Brain microvascular endothelial cell (primary cell): ENCODE data around the gene CDK2AP2.

Experiments used
- DNase-seq: peaks from one replicate; pipeline ENCODE4 v3.0.0-alpha.2; 2020
- H3K27ac ChIP-seq: fragments of 250-450 bp; sonication (Bioruptor Pico); 2 replicates; pipeline ENCODE4 v1.5.1; 2020; ENCODE audit warnings: mild to moderate bottlenecking, moderate library complexity
- H3K27me3 ChIP-seq: fragments of 250-450 bp; sonication (Bioruptor Pico); replicated peaks from 2 replicates; pipeline ENCODE4 v1.5.1; 2020; ENCODE audit warnings: mild to moderate bottlenecking
- H3K36me3 ChIP-seq: fragments of 250-450 bp; sonication (Bioruptor Pico); replicated peaks from 2 replicates; pipeline ENCODE4 v1.5.1; 2020; ENCODE audit warnings: mild to moderate bottlenecking
- H3K4me3 ChIP-seq: 2 replicates; pipeline ENCODE4 v1.5.1; 2011; ENCODE audit warnings: low read depth, mild to moderate bottlenecking, control low read depth, low read length, moderate library complexity
- in situ Hi-C: cut with HindIII; loops from 2 replicates; pipeline ENCODE4 v1.10.0; 2017; ENCODE audit warnings: low sequenced_read_pairs, low pct_ligation_motif_present
- TF ChIP-seq, protein P1 (sequence below): IDR thresholded peaks from 2 replicates; pipeline ENCODE4 v1.5.1; 2011; ENCODE audit warnings: low read depth, mild to moderate bottlenecking, moderate library complexity, low read length, control low read depth, inconsistent platforms; ENCODE audit errors: missing control alignments

CDK2AP2 gene

DNA sequence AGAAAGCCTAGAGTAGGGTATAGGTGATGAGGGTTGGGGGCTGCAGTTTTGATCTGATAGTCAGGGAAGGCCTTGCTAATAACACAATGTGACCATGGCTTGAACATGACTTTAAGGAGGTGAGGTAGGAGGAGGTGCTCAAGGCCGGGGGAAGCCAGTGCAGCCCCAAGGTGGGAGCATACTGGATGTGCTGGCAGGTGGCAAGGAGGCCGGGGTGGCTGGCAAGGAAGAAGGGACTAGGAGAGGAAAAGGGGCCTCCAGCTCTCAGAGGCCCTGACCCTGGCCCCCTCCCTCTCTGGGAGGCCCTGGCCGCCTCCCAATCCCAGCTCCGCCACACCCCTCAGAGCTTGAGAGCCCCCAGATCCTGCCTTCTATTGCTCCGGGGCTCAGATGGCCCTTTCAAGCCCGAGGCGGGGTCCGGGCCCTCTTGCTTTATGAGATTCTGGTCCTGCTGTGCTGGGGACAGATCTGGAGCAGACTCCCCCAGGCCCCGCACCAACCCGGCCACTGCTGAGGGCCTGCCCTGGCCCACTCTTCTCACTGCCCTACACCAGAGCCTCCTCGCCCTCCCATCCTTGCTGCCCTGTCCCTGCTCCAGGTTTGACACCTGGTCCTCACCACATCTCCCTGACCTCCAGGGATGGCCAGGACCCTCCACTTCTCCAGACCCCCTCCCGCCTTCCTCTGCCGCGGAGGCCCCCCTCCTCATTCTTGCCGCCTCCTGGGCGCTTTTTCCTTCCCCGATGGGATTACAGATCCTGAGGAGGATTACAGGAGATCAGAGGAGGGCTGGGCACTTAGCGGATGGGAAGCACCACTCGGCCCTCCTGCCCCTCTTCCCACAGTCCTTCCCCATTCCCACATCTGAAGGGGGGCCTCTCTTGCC is 4.6 kb downstream of the CDK2AP2 start:
- DNase-seq = no peak
- Histone ChIP-seq H3K4me3 (peak overlapping the region; percentile 80), H3K27ac (no peak overlapping the region), H3K27me3 (no peaks in the 10 kb centered on the region), H3K36me3 (peaks cover 23% of the 10 kb centered on the region)
- in situ Hi-C loops = no loop called here
- TF ChIP-seq, protein P1, sequence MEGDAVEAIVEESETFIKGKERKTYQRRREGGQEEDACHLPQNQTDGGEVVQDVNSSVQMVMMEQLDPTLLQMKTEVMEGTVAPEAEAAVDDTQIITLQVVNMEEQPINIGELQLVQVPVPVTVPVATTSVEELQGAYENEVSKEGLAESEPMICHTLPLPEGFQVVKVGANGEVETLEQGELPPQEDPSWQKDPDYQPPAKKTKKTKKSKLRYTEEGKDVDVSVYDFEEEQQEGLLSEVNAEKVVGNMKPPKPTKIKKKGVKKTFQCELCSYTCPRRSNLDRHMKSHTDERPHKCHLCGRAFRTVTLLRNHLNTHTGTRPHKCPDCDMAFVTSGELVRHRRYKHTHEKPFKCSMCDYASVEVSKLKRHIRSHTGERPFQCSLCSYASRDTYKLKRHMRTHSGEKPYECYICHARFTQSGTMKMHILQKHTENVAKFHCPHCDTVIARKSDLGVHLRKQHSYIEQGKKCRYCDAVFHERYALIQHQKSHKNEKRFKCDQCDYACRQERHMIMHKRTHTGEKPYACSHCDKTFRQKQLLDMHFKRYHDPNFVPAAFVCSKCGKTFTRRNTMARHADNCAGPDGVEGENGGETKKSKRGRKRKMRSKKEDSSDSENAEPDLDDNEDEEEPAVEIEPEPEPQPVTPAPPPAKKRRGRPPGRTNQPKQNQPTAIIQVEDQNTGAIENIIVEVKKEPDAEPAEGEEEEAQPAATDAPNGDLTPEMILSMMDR = no peak

DNA sequence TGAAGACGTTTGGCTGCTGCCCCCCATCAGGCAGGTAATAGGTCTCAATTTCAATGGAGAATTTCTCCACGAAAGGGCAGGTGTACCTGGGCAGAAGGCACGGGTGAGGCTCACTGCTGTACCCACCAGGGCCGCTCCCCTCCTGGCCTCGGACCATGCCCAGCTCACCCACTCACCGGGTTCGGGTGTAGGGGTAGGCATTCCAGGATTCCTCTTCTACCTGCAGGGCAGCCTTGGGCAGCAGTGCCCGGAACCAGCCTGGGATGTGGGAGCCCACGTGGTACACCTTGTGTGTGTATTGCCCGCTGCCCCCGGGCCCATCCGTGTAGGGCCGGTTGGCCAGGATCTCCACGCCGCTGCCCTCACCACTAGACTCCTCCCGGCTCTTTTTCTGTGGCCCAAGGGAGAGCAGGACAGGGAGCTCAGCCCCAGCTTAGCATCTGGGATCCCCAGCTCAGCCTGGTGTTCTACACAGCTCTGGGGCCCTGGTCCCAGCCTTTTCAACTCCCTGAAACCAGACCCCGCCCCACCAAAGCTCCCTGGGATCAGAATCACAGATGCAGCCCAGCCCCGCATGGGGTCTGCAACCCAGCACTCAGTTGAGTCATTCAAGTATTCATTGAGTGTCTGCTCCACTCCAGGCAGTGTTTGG is 5.5 kb downstream of the CDK2AP2 start:
- in situ Hi-C loops = no loop called here
- Histone ChIP-seq H3K27me3 (no peaks in the 10 kb centered on the region), H3K36me3 (peaks cover 30% of the 10 kb centered on the region), H3K4me3 (no peak overlapping the region), H3K27ac (no peak overlapping the region)
- no peak for DNase-seq
- TF ChIP-seq, protein P1 = no peak

DNA sequence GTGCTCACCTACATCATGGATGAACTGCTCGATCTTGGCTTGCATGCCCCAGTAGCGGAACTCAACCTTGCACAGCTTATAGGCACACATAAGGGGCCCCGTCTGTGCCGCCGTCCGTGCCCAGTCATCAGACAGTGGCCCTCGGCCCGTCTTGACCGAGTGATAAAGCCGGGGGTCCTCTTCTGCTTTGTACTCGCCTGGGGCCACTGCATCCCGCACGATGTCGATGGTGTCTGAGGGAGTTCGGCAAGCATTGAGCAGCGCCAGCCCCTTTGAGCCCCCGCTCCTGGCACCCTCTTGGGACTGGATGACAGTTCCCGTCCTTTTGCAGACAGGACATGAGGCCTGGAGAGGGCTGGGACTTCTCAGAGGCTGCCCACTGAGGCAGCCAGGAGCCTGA is 6.1 kb downstream of the CDK2AP2 start:
- in situ Hi-C loops = no loop called here
- DNase-seq = no peak
- H3K27ac ChIP-seq = no peak overlapping the region
- TF ChIP-seq, protein P1 = no peak
- no peak overlapping the region for H3K4me3 ChIP-seq
- no peaks in the 10 kb centered on the region for H3K27me3 ChIP-seq
- H3K36me3 ChIP-seq = peaks cover 35% of the 10 kb centered on the region

DNA sequence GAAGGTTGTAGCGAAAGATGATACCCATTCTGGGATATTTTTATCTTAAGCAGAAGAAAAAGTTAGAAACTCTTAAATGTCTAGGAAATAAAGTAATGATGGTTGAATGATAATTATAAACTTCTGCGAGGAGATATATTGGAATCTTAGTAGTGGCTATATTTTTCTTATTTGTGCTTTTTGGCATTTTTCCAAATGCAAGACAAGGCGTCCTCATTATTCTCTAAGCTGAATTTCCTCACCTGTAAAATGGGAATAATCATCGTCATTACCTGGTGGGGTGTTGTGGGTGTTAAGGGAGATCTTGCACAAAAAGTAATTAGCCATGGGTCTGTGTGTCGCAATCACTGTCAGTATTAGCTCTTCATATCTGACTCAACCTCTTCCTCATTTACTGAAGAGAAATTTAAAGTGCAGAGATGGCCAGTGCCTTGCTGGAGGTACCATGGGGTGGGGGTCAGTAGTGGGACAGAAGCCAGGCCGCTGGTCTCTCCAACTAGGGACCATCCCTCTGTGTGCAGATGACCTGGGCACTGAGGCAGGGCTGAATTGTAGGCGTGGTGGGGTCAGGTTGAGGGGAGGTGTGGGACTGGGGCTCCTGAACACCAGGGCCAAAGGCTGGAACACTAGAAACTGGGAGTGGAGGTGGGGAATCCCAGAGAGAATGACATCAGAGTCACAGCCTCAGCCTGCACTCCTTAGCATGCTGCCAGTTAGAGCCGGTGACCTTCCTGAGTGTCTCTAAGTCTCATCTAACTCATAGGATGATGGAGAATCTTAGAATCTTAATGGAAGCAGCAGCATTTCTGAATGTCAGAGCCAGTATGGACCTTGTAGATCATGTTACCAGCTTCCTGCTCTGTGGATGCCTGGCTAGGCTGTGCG is 6.9 kb downstream of the CDK2AP2 start:
- H3K4me3 ChIP-seq = no peak overlapping the region
- H3K27me3 ChIP-seq = no peaks in the 10 kb centered on the region
- in situ Hi-C loops = no loop called here
- H3K27ac ChIP-seq = no peak overlapping the region
- TF ChIP-seq, protein P1 = no peak
- peaks cover 42% of the 10 kb centered on the region for H3K36me3 ChIP-seq
- DNase-seq = no peak

DNA sequence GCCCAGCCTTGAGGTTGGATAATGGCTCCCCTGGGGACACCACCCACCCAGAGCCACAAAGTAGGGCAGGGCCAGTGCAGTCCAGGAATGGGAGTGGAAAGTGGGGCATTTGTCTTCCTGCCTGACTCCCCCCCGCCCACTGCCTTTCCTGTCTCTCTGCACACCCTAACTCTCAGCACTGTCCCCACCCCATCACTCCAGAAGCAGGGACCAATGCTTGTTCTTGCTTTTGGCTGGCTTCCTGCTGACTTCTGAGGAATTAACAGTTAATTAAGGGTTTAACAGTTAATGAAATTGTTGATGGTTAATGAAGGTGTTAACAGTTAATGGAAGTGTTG is 7.5 kb downstream of the CDK2AP2 start:
- Histone ChIP-seq H3K4me3 (no peak overlapping the region), H3K36me3 (peaks cover 48% of the 10 kb centered on the region), H3K27ac (no peak overlapping the region), H3K27me3 (no peaks in the 10 kb centered on the region)
- TF ChIP-seq, protein P1 = no peak
- no peak for DNase-seq
- in situ Hi-C loops = no loop called here
